Bronchus fibroblast of lung (primary cell): ENCODE results near the gene CSF1R. TPM values are rescaled to one million over a fixed set of nuclear protein-coding genes. Genes with fewer than 3 reads are reported as not detected.

Source experiments
- total RNA-seq: library from RNA; depleted of rRNA; stranded (reverse); fragments of >200 nt; gene quantifications from 2 replicates; pipeline ENCODE4 v1.2.3, GENCODE V29; 2015

The CSF1R gene
- total RNA-seq = 0.89 TPM in 1 of 2 replicates, not detected in the other

GRCh38 chr5:150085950-150086715 lies at the start of gene CSF1R:
Gene CSF1R, minus strand, starts transcription at chr5:150086554. Its CDS starts 127 bp downstream, at chr5:150086427.

Other genes starting within 250 kb of the CSF1R start
- not detected in 2 replicates for gene PDE6A, start 141.8 kb downstream of the CSF1R start, total RNA-seq
- 6.4 and 7.1 TPM in 2 replicates for gene SLC26A2, start 125.8 kb downstream of the CSF1R start, total RNA-seq
- gene TIGD6, start 85.9 kb downstream of the CSF1R start, total RNA-seq = 2.9 and 3.0 TPM in 2 replicates
- 29.1 and 29.3 TPM in 2 replicates for gene HMGXB3, start 85.8 kb downstream of the CSF1R start, total RNA-seq
- gene PDGFRB, start 69.3 kb upstream of the CSF1R start, total RNA-seq = 84.2 and 84.7 TPM in 2 replicates
- gene CDX1, start 80.2 kb upstream of the CSF1R start, total RNA-seq = not detected in 2 replicates
- not detected in 2 replicates for gene SLC6A7, start 103.5 kb upstream of the CSF1R start, total RNA-seq
- 0.45 TPM in 1 of 2 replicates, not detected in the other for gene CAMK2A, start 203.2 kb upstream of the CSF1R start, total RNA-seq
- 11.8 and 13.4 TPM in 2 replicates for gene ARSI, start 216.4 kb upstream of the CSF1R start, total RNA-seq